Natural killer cell (primary cell): Measurements from ENCODE around the gene BSN. TPM values are rescaled to one million over a fixed set of nuclear protein-coding genes. Genes with fewer than 3 reads are reported as not detected.

Experiments used
- ATAC-seq, 3 donors: fragments of 150-1000 bp in 2 of 3; fragments of 200-7000 bp in 1 of 3; cut with Tn5 transposase; 1 replicate in 1 of 3; 2 replicates in 2 of 3; pipeline ENCODE4 v1.10.0; 2021; ENCODE audit warnings: mild to moderate bottlenecking in 2 of 3, moderate library complexity in 2 of 3
- DNase-seq, 2 donors: peaks; one replicate each; pipeline versions ENCODE4 v3.0.0 to v3.0.0-alpha.2; 2013 to 2021; ENCODE audit warnings: mixed read lengths in 1 of 2
- H3K27ac ChIP-seq: one replicate; pipeline ENCODE4 v1.5.1; 2013; ENCODE audit warnings: mild to moderate bottlenecking, low read length
- H3K27me3 ChIP-seq: one replicate; pipeline ENCODE4 v1.6.1; 2013; ENCODE audit warnings: low read length; ENCODE audit not compliant: control insufficient read depth, insufficient read depth
- H3K36me3 ChIP-seq: one replicate; pipeline ENCODE4 v1.6.1; 2013; ENCODE audit warnings: low read length; ENCODE audit not compliant: control insufficient read depth, insufficient read depth
- H3K4me1 ChIP-seq: one replicate; pipeline ENCODE4 v1.6.1; 2013; ENCODE audit warnings: low read length; ENCODE audit not compliant: control insufficient read depth, insufficient read depth
- H3K4me3 ChIP-seq: one replicate; pipeline ENCODE4 v1.5.1; 2013; ENCODE audit warnings: low read length
- H3K9me3 ChIP-seq: one replicate; pipeline ENCODE4 v1.6.1; 2013; ENCODE audit warnings: low read length; ENCODE audit not compliant: control insufficient read depth, insufficient read depth
- H3K27ac Mint-ChIP-seq, 2 donors: one replicate each; pipeline ENCODE4 v1.8.0; 2022; ENCODE audit warnings: mild to moderate bottlenecking in 2 of 2, mixed read lengths in 2 of 2, moderate library complexity in 1 of 2
- H3K27me3 Mint-ChIP-seq, 2 donors: one replicate each; pipeline ENCODE4 v1.8.0; 2022; ENCODE audit warnings: low read depth in 2 of 2, mixed read lengths in 2 of 2
- H3K36me3 Mint-ChIP-seq: one replicate; pipeline ENCODE4 v1.8.0; 2022; ENCODE audit warnings: mixed read lengths
- H3K4me1 Mint-ChIP-seq, 2 donors: one replicate each; pipeline ENCODE4 v1.8.0; 2022; ENCODE audit warnings: mixed read lengths in 2 of 2
- H3K4me3 Mint-ChIP-seq: one replicate; pipeline ENCODE4 v1.8.0; 2022; ENCODE audit warnings: mild to moderate bottlenecking, moderate library complexity, mixed read lengths
- H3K9me3 Mint-ChIP-seq, 2 donors: one replicate each; pipeline ENCODE4 v1.8.0; 2022; ENCODE audit warnings: mixed read lengths in 2 of 2
- WGBS: methylation state at CpG from one replicate; pipeline ENCODE4 v1.1.7; 2013; ENCODE audit warnings: missing lambda C conversion rate; ENCODE audit not compliant: insufficient coverage; 5-methylcytosine and 5-hydroxymethylcytosine counted together
- intact Hi-C: fragments of 100-400 bp; cut with micrococcal nuclease; formaldehyde crosslinking; loops from one replicate; pipeline ENCODE4 v1.14.2; 2022
- total RNA-seq, 4 donors: library from RNA; stranded (reverse); fragments of 120-200 nt in 1 of 4; gene quantifications; one replicate each; pipeline versions ENCODE4 v1.2.3 to v1.2.4, GENCODE V29; 2013 to 2022
- TF ChIP-seq, protein P1 (sequence below): fragments of 200-600 bp; IDR thresholded peaks from one replicate; pipeline ENCODE4 v1.8.0; 2022; ENCODE audit warnings: antibody characterized with exemption

Gene BSN
- total RNA-seq, 3 donors from 2014 or later (not counting 1 experiment from before 2014, with no cell fraction given), result 0.33 to 0.41 (median 0.35) TPM

DNA sequence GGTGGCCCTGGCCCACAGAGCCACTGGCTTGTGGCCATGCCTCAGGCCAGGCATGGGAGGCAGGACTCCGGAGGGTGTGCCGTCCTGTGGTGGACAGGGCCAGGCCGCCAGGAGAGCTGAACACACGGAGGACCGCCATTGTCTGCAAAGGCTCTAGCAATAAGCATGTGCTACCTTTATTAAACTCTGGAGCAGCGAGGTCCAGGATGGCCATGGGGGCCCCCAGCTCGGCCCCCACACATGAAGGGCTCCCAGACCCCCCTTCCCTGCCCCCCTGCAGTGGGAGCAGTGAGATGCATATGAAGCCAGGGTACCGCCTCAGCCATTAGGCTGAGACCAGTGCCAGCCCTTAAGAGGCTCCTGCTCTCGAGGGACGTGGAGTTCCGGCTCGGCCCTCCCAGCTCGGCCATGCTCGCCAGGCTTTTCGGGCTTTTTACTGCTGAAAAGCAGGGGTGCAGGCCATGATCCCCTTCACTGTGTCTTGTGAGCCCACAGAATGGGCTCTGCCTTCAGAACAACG, 162.5 kb downstream of the BSN start:
- Mint-ChIP-seq H3K4me3 (no peak overlapping the region), H3K4me1 (peaks cover 23 to 46% of the 10 kb centered on the region in 2 donors), H3K9me3 (no peaks in the 10 kb centered on the region), H3K27me3 (no peaks in the 10 kb centered on the region), H3K36me3 (no peaks in the 10 kb centered on the region), H3K27ac (no peak overlapping the region)
- peaks cover 4% of the 10 kb centered on the region for H3K36me3 ChIP-seq
- 97% methylated on average over 16 of the region's 16 CpGs for WGBS
- H3K9me3 ChIP-seq, result no peaks in the 10 kb centered on the region
- no peak overlapping the region for H3K4me3 ChIP-seq
- intact Hi-C loops, result no loop called here
- DNase-seq (no peak), ATAC-seq (no peak)
- H3K27me3 ChIP-seq, result no peaks in the 10 kb centered on the region
- H3K27ac ChIP-seq, result no peak overlapping the region
- TF ChIP-seq, protein P1, sequence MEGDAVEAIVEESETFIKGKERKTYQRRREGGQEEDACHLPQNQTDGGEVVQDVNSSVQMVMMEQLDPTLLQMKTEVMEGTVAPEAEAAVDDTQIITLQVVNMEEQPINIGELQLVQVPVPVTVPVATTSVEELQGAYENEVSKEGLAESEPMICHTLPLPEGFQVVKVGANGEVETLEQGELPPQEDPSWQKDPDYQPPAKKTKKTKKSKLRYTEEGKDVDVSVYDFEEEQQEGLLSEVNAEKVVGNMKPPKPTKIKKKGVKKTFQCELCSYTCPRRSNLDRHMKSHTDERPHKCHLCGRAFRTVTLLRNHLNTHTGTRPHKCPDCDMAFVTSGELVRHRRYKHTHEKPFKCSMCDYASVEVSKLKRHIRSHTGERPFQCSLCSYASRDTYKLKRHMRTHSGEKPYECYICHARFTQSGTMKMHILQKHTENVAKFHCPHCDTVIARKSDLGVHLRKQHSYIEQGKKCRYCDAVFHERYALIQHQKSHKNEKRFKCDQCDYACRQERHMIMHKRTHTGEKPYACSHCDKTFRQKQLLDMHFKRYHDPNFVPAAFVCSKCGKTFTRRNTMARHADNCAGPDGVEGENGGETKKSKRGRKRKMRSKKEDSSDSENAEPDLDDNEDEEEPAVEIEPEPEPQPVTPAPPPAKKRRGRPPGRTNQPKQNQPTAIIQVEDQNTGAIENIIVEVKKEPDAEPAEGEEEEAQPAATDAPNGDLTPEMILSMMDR, result no peak
- H3K4me1 ChIP-seq, result peaks cover 42% of the 10 kb centered on the region

DNA sequence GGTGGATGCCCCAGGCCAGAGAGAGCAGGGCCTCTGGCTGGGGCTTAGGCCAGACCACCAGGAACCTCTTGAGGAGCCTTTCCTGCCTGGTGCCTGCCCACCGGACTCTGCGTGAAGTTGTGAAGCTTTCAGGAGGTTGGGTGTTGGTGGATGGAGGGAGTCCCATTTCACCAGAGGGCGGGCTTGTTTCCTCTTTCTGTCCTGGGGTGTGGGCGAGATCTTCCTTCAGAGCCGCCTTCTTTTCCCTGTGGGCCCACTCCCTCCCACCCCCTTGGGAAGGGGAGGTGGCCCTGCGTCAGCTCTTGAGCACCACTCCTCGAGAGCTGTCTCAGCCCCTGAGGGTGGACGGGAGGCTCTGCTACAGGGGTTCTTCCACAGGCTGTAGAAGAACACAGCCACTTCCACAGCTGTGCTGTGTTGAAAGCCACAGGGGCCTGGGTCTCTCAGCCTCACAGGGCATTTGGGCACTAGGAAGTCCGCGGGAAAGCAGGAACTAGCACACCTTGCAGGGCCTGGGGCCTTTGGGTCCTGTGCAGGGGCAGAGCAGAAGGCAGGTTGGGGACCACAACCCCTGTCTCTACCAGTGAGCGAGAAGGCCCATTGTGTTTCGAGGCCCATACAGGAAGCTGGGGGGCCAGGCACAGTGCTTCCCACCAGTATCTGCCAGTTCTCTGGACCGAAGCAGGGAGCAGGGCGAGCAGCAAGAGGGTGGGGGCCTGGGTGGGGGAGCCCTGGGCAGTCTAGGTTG, 163.1 kb downstream of the BSN start:
- Histone ChIP-seq H3K4me1 (peaks cover 40% of the 10 kb centered on the region), H3K4me3 (no peak overlapping the region), H3K9me3 (no peaks in the 10 kb centered on the region), H3K27ac (no peak overlapping the region), H3K27me3 (no peaks in the 10 kb centered on the region), H3K36me3 (peaks cover 8% of the 10 kb centered on the region)
- no peak for ATAC-seq
- Mint-ChIP-seq H3K36me3 (no peaks in the 10 kb centered on the region), H3K9me3 (no peaks in the 10 kb centered on the region), H3K27ac (no peak overlapping the region), H3K27me3 (no peaks in the 10 kb centered on the region), H3K4me3 (peak overlapping the region; percentile 49), H3K4me1 (peaks cover 17 to 41% of the 10 kb centered on the region in 2 donors)
- no peak for DNase-seq
- intact Hi-C loops, result no loop called here
- TF ChIP-seq, protein P1, result no peak
- 88% methylated on average over 14 of the region's 14 CpGs for WGBS

- Mint-ChIP-seq H3K27me3 (no peaks in the 10 kb centered on the region), H3K4me3 (peak overlapping the region; percentile 93), H3K9me3 (no peaks in the 10 kb centered on the region), H3K36me3 (no peaks in the 10 kb centered on the region), H3K4me1 (peaks cover 25 to 41% of the 10 kb centered on the region in 2 donors), H3K27ac (peak overlapping the region; percentile 87 to 93)
- Histone ChIP-seq H3K4me3 (no peak overlapping the region), H3K4me1 (peaks cover 40% of the 10 kb centered on the region), H3K36me3 (peaks cover 10% of the 10 kb centered on the region), H3K9me3 (no peaks in the 10 kb centered on the region), H3K27ac (no peak overlapping the region), H3K27me3 (no peaks in the 10 kb centered on the region)
- DNase-seq (peak in 1 of 2 donors; percentile 29), ATAC-seq (no peak)
- WGBS, result 85% methylated on average over 75 of the region's 75 CpGs
- TF ChIP-seq, protein P1, result no peak
- intact Hi-C loops, result loop anchor here (2.0 kb wide), 1 partner anchor 29 kb away; the partner anchor contains the start of genes MST1 and RNF123
Observed at GRCh38 chr3:49717959-49718857, 163.9 kb downstream of the BSN start.
